HG03060 (cell line): ENCODE measurements around the gene TMEM101.
"Not testable (repeated sequence)": the region's sequence is repeated elsewhere in the genome, so short reads cannot be mapped to it uniquely, and the experiment has no call there.

Experiments used
- ATAC-seq: cut with Tn5 transposase; IDR thresholded peaks from one replicate; pipeline ENCODE4 v1.9.1; 2021; ENCODE audit warnings: low read depth, moderate number of reproducible peaks; ENCODE audit not compliant: unreplicated experiment

Gene TMEM101

DNA sequence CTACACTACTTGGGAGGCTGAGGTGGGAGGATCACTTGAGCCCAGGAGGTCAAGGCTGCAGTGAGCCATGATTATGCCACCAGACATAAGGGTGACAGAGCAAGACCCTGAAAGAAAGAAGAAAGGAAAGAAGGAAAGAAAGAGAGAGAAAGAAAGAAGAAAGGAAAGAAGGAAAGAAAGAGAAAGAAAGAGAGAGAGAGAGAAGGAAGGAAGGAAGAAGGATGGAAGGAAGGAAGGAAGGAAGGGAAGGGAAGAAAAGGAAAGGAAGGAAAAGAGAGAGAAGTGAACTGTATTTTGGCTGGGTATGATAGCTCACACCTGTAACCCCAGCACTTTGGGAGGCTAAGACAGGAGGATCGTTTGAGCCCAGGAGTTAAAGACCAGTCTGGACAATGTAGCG is 36.7 kb downstream of the TMEM101 start:
- no peak for ATAC-seq

DNA sequence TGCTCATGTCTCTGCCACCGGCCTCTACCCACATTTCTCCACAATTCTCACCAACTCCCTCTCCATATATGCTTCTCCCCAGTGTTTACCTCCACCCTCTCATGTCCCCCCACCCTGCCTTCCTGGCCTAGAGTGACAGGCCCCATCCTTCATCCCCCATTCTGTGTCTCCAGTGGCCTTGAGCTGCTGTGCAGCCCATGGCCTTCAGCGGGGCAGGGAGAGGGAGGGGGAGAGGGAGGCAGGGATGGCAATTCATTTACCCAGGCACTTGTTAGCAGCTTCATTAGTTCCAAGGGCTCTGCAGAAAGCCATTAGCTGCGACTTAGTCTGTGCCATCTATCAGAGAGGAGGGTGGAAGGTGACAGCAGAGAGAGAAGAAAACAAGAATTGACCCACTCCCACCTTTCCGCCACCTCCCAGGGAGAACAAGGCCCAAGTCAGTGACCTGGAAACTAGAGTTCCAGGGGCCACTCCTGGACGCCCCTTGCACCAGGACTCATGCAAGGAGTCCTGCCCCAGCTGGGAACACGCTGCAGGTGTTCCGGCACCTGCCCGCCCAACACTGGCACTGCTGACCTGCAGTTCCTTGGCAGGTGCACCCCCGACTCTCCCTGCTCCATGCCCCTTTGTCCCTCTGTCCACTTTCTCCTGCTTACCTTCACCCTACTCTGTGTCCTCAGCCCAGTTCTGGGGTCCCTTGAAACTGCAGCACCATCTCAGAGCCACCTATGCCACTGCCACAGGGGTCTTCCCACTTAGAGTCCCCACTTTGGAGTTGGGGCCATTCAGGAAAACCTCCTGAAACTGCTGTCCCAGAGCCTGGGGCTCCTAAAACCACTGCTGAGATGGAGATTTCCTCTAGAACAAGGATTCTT is 37.6 kb downstream of the TMEM101 start:
- no peak for ATAC-seq

- no peak for ATAC-seq
These were observed 38.9 kb downstream of the TMEM101 start for GRCh38 chr17:43975898-43976297.

GRCh38 chr17:43974382-43975266 is 40.1 kb downstream of the TMEM101 start:
- ATAC-seq = no peak

DNA sequence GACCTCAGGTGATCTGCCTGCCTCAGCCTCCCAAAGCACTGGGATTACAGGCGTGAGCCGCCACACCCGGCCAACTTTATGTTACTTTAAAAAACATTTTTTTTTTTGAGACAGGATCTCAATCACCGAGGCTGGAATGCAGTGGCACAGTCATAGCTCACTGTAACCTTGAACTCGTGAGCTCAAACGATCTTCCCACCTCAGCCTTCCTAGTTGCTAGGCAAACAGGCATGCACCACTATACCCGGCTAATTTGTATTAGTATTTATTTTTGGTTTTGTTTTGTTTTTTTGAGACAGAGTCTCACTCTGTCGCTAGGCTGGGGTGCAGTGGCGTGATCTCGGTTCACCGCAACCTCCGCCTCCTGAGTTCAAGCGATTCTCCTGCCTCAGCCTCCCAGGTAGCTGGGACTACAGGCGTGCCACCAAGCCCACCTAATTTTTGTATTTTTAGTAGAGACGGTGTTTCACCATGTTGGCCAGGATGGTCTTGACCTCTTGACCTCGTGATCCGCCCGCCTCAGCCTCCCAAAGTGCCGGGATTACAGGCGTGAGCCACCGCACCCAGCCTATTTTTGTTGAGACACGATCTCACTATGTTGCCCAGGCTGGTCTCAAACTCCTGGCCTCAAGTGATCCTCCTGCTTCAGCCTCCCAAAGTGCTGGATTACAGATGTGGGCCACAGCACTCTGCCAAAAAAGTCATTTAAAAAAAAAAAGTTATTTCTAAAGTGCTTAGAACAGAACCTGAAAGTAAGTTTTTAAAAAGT is 42.1 kb downstream of the TMEM101 start:
- not testable (repeated sequence) for ATAC-seq

DNA sequence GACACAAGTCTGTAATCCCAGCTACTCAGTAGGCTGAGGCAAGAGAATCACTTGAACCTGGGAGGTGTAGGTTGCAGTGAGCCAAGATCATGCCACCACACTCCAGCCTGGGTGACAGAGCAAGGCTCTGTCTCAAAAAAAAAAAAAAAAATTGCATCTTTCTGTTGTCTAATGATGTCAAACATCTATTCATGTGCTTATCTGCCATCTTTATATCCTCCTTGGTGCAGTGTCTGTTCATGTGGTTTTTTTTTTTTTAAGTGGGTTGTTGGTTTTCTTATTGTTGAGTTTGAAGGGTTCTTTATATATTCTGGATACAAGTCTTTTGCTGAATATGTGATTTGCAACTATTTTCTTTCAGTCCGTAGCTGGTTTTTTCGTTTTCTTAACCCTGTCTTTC is 43.3 kb downstream of the TMEM101 start:
- ATAC-seq = not testable (repeated sequence)

GRCh38 chr17:43970366-43970765 is 44.4 kb downstream of the TMEM101 start:
- ATAC-seq = no peak

- no peak for ATAC-seq
These were observed 47.4 kb downstream of the TMEM101 start for GRCh38 chr17:43967251-43967875.

DNA sequence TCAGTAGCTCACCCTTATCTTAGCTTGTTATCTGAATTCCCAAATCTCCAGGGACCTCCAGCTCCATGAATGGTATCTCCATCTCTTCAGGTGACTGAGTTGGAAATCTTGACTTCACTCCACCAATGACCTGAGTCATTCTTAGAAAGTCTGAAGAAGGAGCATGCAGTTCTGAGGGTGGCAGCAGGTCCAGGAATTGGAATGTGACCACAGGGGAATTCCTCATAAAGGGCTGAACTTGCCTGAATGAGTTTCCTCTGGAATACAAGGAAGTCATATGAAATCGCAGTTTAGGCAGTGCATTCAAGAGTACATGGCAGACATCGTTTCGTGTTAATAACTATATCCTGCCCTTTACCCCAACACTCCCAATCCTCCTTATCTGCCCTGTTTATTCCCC is 48.5 kb downstream of the TMEM101 start:
- ATAC-seq = no peak

- no peak for ATAC-seq
These were observed 52.3 kb downstream of the TMEM101 start for GRCh38 chr17:43962479-43962878.

GRCh38 chr17:43961954-43962353 is 52.8 kb downstream of the TMEM101 start:
- no peak for ATAC-seq

GRCh38 chr17:43961292-43961691 is 53.5 kb downstream of the TMEM101 start:
- not testable (repeated sequence) for ATAC-seq
